Measurements from ENCODE around the gene ENKUR. TPM values are rescaled to one million over a fixed set of nuclear protein-coding genes. Genes with fewer than 3 reads are reported as not detected.
"Not testable (repeated sequence)": the region's sequence is repeated elsewhere in the genome, so short reads cannot be mapped to it uniquely, and the experiment has no call there.

The ENKUR gene
- polyA plus RNA-seq, 10 donors, result 0.24 to 0.50 (median 0.33) TPM

DNA sequence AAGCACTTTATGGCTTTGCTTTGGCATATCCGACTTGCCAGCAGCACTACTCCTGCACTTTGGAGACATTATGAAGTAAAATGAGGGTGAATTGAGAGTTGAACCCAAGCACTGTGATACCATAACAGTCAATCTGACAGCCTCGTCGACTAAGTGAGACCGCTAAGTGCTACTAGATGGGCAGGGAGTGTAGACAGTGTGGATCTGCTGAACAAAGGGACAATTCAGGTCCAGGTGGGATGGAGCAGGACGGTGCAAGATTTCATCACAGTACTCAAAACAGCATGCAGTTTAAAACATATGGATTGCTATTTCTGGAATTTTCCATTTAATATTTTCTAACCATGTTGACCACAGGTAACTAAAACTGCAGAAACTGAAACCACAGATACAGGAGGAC is 42.8 kb downstream of the ENKUR start:
- no peak for DNase-seq

DNA sequence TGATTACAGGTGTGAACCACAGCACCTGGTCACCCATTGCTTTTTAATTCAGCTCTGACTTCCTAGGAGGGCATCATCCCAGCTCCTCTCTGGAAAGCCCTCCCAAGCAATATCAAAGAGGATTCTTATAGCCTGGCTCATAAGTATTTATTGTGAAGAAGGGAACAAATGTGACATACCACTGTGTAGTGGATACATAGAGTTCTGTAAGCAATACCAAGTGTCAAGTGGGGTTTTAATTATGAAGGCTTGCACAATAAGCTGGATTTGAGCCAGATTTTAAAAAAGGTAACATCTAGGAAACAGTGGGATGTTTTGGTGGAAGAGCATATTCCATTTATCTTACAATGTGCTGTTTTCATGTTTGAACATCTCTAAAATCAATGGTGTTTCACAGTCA is 44.6 kb downstream of the ENKUR start:
- DNase-seq, result no peak

- peak; percentile 69 to 92 (median 77) for DNase-seq
Measured at GRCh38 chr10:24969841-24970281, 46.1 kb downstream of the ENKUR start.

GRCh38 chr10:24968951-24969350 is 47.0 kb downstream of the ENKUR start:
- DNase-seq, result not testable (repeated sequence)

DNA sequence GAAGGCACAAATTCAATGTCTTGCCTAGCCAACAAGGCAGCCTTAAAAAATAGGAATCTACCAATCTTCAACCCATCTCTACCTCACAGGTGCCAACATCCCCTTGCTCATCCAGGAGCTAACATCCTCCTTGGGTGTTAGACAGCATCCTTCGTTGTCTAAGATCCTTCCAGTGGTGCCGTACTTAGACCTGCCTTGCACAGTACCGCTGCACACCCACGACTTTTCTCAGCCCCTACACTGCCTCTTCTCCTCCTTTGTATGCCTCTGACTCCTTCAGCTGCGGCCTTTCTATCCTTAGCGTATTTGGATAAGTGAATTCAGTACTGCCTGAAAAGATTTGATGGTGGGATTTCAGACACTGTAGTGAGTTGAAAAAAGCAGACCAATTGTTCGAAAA is 47.6 kb downstream of the ENKUR start:
- no peak for DNase-seq

DNA sequence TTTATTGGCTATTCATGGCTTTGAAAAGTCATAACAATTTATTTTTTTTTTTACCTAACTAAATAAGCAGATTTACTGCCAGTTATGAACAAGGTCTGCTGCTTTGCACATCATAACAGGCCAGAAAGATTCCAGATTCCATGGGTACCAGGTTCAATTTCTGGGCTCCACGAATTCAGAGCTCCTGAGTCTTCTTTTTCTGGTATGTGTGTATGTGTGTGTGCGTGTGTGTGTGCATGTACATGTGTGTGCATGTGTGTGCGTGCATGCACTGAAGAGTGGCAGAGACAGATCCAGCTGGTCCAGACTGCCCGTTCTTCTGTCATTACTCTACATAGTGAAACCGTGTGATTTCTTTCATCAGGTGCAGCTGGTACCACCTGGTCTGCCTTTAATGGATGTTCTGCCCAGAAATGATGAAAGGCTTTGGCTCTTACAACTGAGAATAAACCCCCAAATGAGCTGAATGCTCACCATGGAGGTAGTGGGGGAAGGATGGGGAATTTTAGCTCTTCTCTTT is 48.9 kb downstream of the ENKUR start:
- DNase-seq, result no peak

DNA sequence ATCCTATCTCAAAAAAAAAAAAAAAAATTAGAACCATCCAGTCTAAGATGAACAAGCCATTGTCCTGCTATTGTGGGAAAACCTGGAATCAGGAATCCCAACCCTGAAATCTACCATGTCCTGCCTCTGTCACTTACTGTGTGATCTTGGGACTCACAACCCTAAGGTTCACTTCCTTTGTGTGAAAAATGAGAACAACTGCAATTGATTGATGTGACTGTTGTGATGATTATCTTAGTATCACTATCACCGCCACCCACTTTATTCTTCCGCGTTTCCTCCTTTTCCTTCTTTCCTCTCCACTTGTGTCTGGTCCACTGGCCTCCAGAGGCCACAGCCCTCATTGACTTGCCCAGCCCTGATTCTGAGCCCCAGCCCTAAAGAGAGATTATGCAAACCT is 50.9 kb downstream of the ENKUR start:
- no peak for DNase-seq

DNA sequence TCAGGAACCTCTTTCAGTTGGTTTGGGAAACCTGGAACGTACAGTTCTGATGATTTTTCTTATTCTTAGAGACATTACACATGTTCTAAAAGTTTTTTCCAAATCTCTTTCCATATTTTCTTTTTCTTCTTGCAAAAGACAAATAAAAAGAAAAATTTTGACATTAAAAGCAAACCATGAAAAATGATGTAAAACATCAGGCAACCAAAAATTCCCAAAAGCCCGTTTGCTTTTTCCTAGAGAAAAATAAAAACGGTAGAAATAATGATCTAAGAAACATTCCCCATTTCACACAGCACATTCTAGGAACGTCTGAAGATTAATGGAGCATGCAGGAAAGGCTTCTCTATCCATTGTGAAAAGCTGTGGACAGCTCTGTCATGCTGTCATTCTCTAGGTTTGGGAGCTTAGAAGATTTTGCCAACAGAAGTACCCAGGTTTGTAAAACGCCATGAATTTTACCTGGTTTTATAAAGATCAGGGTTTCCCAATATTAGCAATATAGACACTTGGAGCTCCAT is 52.4 kb downstream of the ENKUR start:
- peak in 2 of 3 donors; percentile 49 to 67 for DNase-seq

DNA sequence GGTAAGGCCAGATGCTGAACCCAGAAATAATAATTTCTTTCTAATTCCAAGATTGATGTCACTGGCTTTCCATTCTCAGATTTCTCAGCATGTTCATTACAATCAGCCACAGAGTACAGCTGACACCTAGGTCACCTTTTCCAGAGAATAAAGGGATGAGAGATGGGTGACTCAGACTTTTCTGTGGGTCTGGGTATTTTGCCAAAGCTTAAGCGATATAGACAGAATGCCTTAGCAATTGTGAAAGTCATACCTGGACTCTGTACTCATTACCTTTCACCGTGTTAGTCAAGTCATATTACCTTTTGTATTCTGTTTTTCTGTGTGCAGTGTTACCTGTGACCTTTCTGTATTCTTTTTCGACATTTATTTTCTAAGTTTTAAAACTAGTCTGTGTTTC is 53.0 kb downstream of the ENKUR start:
- no peak for DNase-seq

DNA sequence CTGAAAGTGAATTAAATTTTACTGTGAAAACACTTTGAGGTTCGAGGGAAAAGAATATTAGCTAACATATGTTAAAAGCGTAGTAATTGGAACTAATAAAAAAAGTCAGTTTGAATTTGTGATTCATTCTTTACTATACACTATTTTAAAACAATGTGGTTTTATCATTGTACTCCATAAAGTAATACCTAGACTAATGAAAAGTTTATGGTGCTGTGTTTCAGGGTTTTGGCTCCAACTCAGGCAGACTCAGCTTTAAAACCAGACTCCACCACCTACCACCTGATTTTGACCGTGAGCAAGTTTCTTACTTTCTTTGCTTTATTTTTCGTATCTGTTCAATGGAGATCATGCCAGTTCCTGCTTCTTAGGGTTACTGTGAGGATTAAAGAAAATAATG is 54.4 kb downstream of the ENKUR start:
- no peak for DNase-seq

DNA sequence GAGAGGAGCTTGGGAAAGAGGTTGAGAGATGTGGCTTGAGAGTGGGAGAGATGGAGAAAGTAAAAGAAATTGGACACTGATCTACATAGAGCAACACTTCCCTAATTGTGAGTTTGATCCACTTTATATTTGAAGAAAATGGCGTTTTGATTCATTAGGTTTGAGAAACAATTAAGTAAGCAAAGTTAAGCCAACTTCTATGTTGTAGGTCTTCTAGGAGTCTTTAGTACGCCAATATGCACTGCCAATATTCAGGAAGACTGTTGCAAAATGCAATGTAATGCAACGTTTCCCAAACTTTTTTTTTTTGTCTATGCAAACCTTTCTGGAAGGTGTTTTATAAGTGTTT is 56.6 kb downstream of the ENKUR start:
- no peak for DNase-seq

DNA sequence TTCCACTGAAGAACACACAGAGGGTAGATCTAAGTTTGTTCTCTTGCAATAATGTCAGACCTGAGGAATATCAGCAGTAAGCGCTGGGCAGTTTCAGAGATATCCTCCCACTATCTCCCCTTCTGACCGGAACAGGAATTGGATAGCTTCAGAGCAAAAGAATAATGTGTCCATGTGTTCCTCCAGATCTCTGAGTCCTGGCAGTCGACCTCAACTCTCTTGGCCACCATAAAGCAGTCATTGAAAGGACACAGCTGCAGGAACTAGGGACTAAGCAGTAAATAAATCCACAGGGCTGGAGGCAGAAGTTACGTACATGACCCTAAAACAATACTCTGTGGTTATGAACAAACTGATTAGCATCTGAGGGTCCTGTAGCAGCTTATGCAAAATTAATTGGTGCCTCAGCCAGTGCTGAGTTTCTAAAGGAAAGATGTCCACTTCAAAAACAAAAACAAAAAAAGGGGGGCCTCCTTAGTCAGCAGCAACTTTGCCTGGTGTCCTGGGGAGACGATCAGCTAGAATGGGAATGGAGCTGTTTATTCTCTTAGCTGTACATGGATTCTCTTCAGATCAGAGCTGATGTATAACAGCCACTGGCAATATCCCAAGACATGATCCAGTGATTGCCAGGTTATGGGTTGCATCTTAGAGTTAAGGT is 57.1 kb downstream of the ENKUR start:
- peak; percentile 88 to 96 (median 90) for DNase-seq

DNA sequence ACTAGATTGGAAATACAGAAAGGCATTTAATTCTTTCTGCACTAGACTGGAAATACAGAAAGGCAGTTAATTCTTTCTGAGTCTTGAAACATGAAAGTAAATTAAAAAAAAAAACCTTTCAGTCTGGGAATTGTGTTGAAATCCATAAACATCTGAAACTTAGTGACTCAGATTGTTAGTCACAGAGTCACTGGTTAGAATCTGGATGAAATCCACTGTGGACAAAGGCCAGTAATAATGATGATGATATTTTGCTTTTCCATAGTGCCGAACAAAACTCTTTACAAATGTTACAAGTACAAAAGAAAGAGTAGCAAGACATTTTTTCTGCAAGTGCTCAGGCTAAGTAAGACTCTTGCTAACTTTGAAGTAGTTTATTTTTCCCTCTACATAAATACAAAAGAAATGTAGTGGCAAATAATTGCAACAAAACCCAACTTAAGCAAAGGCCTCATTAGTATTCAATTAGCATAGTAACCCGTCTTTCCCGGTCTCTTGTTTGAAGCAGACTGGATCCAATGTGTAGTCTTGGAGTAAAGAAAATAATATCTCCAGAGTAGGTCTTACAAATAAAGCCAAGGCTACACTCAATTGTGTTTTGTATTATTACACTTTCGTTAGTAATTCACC is 57.8 kb downstream of the ENKUR start:
- DNase-seq, result peak; percentile 91 to 95 (median 94)

GRCh38 chr10:24957624-24958051 is 58.3 kb downstream of the ENKUR start:
- DNase-seq, result peak in 2 of 3 donors; percentile 34 to 65

- no peak for DNase-seq
Measured at GRCh38 chr10:24953675-24954074, 62.3 kb downstream of the ENKUR start.

DNA sequence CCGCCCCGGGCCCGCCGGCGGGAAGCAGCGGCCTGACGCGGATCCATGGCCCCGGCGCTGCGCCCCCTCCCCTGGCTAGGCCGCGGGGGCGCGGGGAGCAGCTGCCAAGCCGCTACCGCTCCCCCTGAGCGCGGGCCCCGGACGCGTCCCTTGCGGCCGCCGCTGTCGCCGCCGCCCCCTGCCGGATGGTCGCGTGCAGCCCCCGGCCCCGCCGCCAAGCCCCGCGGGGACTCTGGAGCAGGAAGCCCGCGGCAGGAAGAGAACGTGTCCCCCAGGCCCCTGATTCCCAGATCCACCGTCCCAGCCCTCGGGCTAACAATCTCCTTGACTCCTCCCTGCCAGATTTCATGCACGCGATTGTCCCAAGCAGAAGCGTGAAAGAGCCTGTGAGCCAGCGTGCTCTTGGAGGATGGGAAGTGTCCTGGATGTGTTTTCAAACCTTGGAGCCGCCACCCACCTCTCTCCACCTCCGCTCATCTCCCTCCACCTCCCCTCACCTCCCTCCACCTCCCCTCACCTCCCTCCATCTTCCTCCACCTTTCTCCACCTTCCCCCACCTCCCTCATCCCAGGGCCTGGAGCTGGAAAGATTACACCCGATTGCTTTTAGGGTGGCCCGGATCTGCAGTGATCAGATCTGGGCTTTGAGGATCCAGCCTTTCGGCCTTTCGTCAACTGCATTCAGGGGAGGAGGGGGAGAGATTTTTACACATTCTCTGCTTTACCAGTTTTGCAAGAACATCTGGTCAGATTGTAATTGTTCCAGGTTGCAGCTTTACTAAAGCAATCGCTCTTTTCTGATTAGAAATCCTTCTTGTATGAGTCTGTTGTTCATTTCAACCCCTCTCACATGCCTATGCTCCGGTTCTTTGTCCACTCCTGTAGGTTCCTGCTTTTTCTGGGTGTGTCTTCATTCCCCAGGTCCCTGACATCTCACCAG is 63.0 kb downstream of the ENKUR start:
- DNase-seq, result peak; percentile 62 to 92 (median 78)

DNA sequence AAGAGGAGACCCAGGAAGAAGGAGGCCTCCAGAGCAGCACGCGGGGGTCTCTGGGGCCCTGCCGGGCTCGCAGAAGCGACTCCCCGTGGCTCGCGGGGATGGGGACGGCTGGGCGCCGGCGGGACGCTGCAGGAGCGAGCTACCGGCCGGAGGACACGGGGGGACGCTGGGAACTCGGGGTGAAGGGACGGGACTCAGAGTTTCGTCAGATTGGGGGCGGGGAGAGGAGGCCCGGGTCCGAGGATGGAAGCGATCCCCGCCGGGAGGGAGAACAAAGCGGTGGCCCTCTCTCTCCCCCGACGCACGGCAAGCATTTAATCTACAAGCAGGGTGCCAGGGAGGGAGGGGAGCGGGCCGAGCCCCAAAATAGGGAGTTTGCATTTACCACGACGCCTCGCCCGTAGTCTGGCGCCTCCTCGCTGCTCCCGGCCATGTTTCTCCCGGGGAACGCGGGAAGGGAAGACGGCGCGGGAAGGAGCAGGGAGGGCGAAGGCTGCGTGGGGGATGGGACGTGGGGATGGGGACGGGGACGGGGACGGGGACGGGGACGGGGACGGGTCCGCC is 63.7 kb downstream of the ENKUR start, which contains the start of gene PRTFDC1:
Gene PRTFDC1, minus strand, starts transcription at position 464 of the 564 bp plus-strand sequence. Its CDS starts 31 bp downstream, at position 433.
- peak; percentile 38 to 87 (median 71) for DNase-seq

- DNase-seq, result peak in 1 of 3 donors; percentile 40
Measured at GRCh38 chr10:24951201-24952142, 64.5 kb downstream of the ENKUR start.

GRCh38 chr10:24950439-24950838 is 65.5 kb downstream of the ENKUR start:
- DNase-seq, result no peak

GRCh38 chr10:24949616-24950015 is 66.3 kb downstream of the ENKUR start:
- DNase-seq, result no peak

Data from muscle of back (tissue), 11 donors.